Endodermal cell (in vitro differentiated cells): Measurements from ENCODE around the gene MYCBP2. TPM values are rescaled to one million over a fixed set of nuclear protein-coding genes. Genes with fewer than 3 reads are reported as not detected.

Experiments
- DNase-seq: peaks from one replicate; pipeline ENCODE4 v3.0.0-alpha.2; 2017
- H3K27ac ChIP-seq: 2 replicates; pipeline ENCODE4 v1.5.1; 2013; ENCODE audit warnings: mild to moderate bottlenecking, low read depth, low read length, moderate library complexity
- H3K27me3 ChIP-seq: 2 replicates; pipeline ENCODE4 v1.6.1; 2013; ENCODE audit warnings: mild to moderate bottlenecking, low read length, moderate library complexity; ENCODE audit not compliant: insufficient read depth, control insufficient read depth, poor library complexity, severe bottlenecking
- H3K36me3 ChIP-seq: 2 replicates; pipeline ENCODE4 v1.7.0; 2013; ENCODE audit warnings: mild to moderate bottlenecking, low read length, moderate library complexity; ENCODE audit not compliant: control insufficient read depth, insufficient read depth
- H3K4me1 ChIP-seq: one replicate; pipeline ENCODE4 v1.7.0; 2013; ENCODE audit warnings: low read length; ENCODE audit not compliant: control insufficient read depth, insufficient read depth
- H3K4me3 ChIP-seq: 2 replicates; pipeline ENCODE4 v1.5.1; 2013; ENCODE audit warnings: mild to moderate bottlenecking, low read length, moderate library complexity
- H3K9ac ChIP-seq: 2 replicates; pipeline ENCODE4 v1.6.1; 2013; ENCODE audit warnings: mild to moderate bottlenecking, low read length, moderate library complexity; ENCODE audit not compliant: poor library complexity, severe bottlenecking; ENCODE audit errors: extremely low read depth
- H3K9me3 ChIP-seq: 2 replicates; pipeline ENCODE4 v1.6.1; 2013; ENCODE audit warnings: mild to moderate bottlenecking, low read length, moderate library complexity; ENCODE audit not compliant: control insufficient read depth
- H3K27ac Mint-ChIP-seq: 2 replicates; pipeline ENCODE4 v1.8.0; 2020; ENCODE audit warnings: mixed read lengths
- H3K27me3 Mint-ChIP-seq: 2 replicates; pipeline ENCODE4 v1.8.0; 2021; ENCODE audit warnings: mild to moderate bottlenecking, mixed read lengths; ENCODE audit not compliant: insufficient read depth
- H3K36me3 Mint-ChIP-seq: 2 replicates; pipeline ENCODE4 v1.8.0; 2020; ENCODE audit warnings: low read depth, mixed read lengths
- H3K4me1 Mint-ChIP-seq: 2 replicates; pipeline ENCODE4 v1.8.0; 2020; ENCODE audit warnings: mixed read lengths
- H3K4me3 Mint-ChIP-seq: 2 replicates; pipeline ENCODE4 v1.8.0; 2020; ENCODE audit warnings: mild to moderate bottlenecking, moderate library complexity, mixed read lengths
- H3K9me3 Mint-ChIP-seq: 2 replicates; pipeline ENCODE4 v1.8.0; 2020; ENCODE audit warnings: mild to moderate bottlenecking, mixed read lengths
- WGBS, 2 experiments: methylation state at CpG; one replicate each; pipeline versions ENCODE4 v1.1.5 to v1.1.7; 2013; ENCODE audit warnings: missing lambda C conversion rate in 2 of 2, mixed read lengths in 1 of 2; ENCODE audit not compliant: insufficient coverage in 1 of 2, insufficient read length in 1 of 2; 5-methylcytosine and 5-hydroxymethylcytosine counted together
- total RNA-seq, 2 donors: library from RNA; stranded (reverse); fragmentation: NEBNext Ultra II Directional in 1 of 2; extraction: Animal tissue kit (Norgen Biotek cat#: 25700) in 1 of 2; gene quantifications; 2 replicates in 1 of 2; 3 replicates in 1 of 2; pipeline ENCODE4 v1.2.1, GENCODE V29; 2021
- TF ChIP-seq, protein P1 (sequence below): fragments of 200-600 bp; sonication (generic); conservative IDR thresholded peaks from 2 replicates; pipeline ENCODE4 v1.5.0; 2021; ENCODE audit warnings: antibody characterized with exemption, mild to moderate bottlenecking

Gene MYCBP2
- total RNA-seq, 2 donors from 2014 or later: 32.5 to 32.9 TPM

- no peak for DNase-seq
- TF ChIP-seq, protein P1, sequence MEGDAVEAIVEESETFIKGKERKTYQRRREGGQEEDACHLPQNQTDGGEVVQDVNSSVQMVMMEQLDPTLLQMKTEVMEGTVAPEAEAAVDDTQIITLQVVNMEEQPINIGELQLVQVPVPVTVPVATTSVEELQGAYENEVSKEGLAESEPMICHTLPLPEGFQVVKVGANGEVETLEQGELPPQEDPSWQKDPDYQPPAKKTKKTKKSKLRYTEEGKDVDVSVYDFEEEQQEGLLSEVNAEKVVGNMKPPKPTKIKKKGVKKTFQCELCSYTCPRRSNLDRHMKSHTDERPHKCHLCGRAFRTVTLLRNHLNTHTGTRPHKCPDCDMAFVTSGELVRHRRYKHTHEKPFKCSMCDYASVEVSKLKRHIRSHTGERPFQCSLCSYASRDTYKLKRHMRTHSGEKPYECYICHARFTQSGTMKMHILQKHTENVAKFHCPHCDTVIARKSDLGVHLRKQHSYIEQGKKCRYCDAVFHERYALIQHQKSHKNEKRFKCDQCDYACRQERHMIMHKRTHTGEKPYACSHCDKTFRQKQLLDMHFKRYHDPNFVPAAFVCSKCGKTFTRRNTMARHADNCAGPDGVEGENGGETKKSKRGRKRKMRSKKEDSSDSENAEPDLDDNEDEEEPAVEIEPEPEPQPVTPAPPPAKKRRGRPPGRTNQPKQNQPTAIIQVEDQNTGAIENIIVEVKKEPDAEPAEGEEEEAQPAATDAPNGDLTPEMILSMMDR: no peak
- no peaks in the 10 kb centered on the region for H3K4me1 ChIP-seq
- no peaks in the 10 kb centered on the region for H3K27me3 ChIP-seq
- Mint-ChIP-seq H3K36me3 (no peaks in the 10 kb centered on the region), H3K4me3 (no peak overlapping the region), H3K27me3 (no peaks in the 10 kb centered on the region), H3K4me1 (no peaks in the 10 kb centered on the region), H3K9me3 (no peaks in the 10 kb centered on the region), H3K27ac (no peak overlapping the region)
- no peak overlapping the region for H3K9ac ChIP-seq
- H3K9me3 ChIP-seq: no peaks in the 10 kb centered on the region
- H3K27ac ChIP-seq: no peak overlapping the region
- WGBS, 2 experiments: 20 to 67% methylated on average over 1 to 2 of the region's 2 CpGs
- H3K4me3 ChIP-seq: no peak overlapping the region
- H3K36me3 ChIP-seq: no peaks in the 10 kb centered on the region
These were observed 29.3 kb upstream of the MYCBP2 start for GRCh38 chr13:77356155-77356554.

DNA sequence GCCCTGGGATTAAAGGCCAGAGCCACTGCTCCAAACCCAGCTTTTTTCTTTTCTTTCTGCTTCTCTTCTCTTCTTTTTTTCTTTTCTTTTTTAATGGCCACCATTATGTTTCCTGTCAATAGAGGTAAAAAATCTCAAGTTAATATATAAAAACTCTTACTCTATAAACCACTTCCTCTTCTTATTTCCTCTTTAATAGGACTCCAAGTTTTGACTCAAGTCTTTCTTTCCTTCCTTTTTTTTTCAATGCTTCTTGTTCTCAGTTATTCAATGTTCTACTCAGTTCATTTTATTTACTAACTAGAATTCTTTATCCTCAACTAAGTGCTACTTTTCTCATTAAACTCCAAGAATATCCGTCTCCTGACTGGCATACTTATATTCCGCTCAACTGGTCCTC, 27.1 kb upstream of the MYCBP2 start:
- no peak overlapping the region for H3K4me3 ChIP-seq
- no peaks in the 10 kb centered on the region for H3K4me1 Mint-ChIP-seq
- no peaks in the 10 kb centered on the region for H3K27me3 Mint-ChIP-seq
- H3K9ac ChIP-seq: no peak overlapping the region
- H3K27ac ChIP-seq: no peak overlapping the region
- WGBS, 2 experiments: 94 to 100% methylated on average over 2 of the region's 2 CpGs
- no peak overlapping the region for H3K4me3 Mint-ChIP-seq
- H3K36me3 Mint-ChIP-seq: no peaks in the 10 kb centered on the region
- TF ChIP-seq, protein P1: no peak
- no peak for DNase-seq
- no peaks in the 10 kb centered on the region for H3K4me1 ChIP-seq
- no peaks in the 10 kb centered on the region for H3K36me3 ChIP-seq
- H3K27ac Mint-ChIP-seq: no peak overlapping the region
- no peaks in the 10 kb centered on the region for H3K9me3 ChIP-seq
- H3K9me3 Mint-ChIP-seq: no peaks in the 10 kb centered on the region
- no peaks in the 10 kb centered on the region for H3K27me3 ChIP-seq

DNA sequence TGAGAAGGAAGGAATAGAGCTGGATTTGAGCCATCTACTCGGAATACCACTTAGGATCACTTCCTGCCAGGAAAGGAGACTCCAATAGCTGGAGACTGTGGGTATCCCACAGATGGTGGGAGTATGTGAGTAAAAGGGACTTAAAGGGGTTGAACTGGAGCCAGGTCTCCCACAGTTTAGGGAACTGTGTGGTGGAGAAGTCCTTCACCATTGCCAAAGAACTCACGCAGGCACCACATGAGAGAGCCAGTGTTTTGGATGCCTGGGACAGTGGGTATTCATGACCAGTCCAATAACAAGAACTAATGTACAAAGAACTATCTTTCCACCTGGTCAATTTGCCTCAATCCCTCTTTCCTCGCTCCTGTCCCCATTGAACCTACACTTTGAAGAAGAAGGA, 24.4 kb upstream of the MYCBP2 start:
- H3K4me3 ChIP-seq: no peak overlapping the region
- WGBS, 2 experiments: 90 to 100% methylated on average over 1 to 3 of the region's 3 CpGs

More for the DNA sequence above, 24.4 kb upstream of the MYCBP2 start:
- H3K27ac ChIP-seq: no peak overlapping the region
- no peaks in the 10 kb centered on the region for H3K27me3 ChIP-seq
- H3K27ac Mint-ChIP-seq: no peak overlapping the region
- H3K9ac ChIP-seq: no peak overlapping the region
- no peak for DNase-seq
- H3K4me1 ChIP-seq: no peaks in the 10 kb centered on the region
- H3K4me1 Mint-ChIP-seq: no peaks in the 10 kb centered on the region
- TF ChIP-seq, protein P1: no peak
- H3K36me3 ChIP-seq: no peaks in the 10 kb centered on the region
- no peaks in the 10 kb centered on the region for H3K9me3 Mint-ChIP-seq
- H3K27me3 Mint-ChIP-seq: no peaks in the 10 kb centered on the region
- no peaks in the 10 kb centered on the region for H3K36me3 Mint-ChIP-seq
- no peaks in the 10 kb centered on the region for H3K9me3 ChIP-seq
- no peak overlapping the region for H3K4me3 Mint-ChIP-seq
